Measurements from ENCODE around the gene ARHGEF38.
A peak's percentile ranks its signal among the peaks of the same experiment; 100 is the strongest.
"Not testable (repeated sequence)": the region's sequence is repeated elsewhere in the genome, so short reads cannot be mapped to it uniquely, and the experiment has no call there.

Gene ARHGEF38

GRCh38 chr4:105652286-105652888, 100.0 kb downstream of the ARHGEF38 start:
- DNase-seq (ENCODE audit: low read depth in 2 of 2) = no peak

- no peak for DNase-seq (ENCODE audit: low read depth in 2 of 2)
Observed at GRCh38 chr4:105657117-105657765, 104.8 kb downstream of the ARHGEF38 start.

GRCh38 chr4:105659190-105659589, 106.8 kb downstream of the ARHGEF38 start:
- no peak for DNase-seq (ENCODE audit: low read depth in 2 of 2)

GRCh38 chr4:105661028-105661427, 108.6 kb downstream of the ARHGEF38 start:
- DNase-seq (ENCODE audit: low read depth in 2 of 2) = no peak

DNA sequence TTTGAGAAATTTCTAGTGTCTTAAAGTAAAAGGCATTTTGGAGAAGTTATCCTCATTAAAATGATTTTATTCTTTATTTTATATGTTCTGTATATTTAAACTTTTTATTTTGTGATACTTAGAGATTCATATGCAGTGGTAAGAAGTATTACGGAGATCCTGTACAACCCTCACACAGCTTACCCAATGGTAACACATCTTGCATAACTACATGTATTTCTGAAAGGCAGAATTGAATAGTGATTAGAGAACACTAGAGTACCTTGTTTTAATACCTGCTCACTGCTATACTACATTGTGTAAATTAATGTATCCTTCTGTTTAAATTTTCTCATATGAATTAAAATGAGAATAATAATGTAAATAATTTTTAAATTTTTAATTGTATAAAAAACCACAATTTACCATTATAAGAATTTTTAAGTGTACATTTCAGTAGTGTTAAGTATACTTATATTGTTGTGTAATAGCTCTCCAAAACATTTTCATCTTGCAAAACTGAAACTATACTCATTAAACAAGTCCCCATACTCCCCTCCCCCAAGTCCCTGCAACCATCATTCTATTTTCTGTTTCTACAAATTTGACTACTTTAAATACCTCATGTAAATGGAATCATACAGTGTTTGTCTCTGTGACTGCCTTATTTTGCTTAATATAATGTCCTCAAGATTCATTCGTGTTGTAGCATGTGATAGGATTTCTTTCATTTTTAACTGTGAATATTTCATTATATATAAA, 110.7 kb downstream of the ARHGEF38 start:
- DNase-seq (ENCODE audit: low read depth in 2 of 2) = no peak

- DNase-seq (ENCODE audit: low read depth in 2 of 2) = no peak
Observed at GRCh38 chr4:105666693-105667092, 114.3 kb downstream of the ARHGEF38 start.

DNA sequence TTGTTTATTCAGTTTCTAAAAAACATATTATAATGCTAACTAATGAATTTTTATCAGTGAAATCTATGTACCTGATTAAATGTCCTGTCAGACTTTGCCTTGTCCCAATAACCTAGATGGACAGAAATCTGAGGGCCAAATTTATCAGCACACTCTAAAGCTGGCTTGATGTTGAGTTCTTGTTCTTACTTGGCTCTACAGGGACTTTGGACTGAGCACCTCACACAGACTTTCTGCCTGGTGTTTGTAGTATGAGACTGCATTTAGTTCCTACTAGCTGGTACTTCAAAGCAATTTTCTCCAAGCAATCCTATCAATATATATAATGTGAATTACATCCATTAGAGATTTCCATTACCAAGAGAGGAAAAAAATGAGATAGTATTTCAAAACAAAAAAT, 118.3 kb downstream of the ARHGEF38 start:
- no peak for DNase-seq (ENCODE audit: low read depth in 2 of 2)

DNA sequence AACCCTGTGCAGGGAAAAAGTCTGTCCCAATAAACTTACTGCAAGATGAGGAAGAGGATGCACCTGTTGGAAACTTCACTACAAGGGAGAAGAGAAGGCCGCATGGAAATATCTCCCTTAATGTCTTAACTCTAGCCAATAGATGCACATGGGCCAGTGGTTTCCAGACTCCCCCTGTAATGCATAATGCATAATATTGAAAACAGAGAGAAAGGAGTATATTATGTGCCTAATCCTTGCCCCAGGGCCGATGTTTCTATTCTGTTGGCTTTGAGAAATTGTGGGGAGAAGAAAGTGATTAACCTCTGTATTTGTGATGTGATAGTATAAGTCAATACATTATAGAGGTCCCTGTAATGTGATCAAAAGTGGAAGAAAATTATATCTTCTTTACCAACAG, 118.9 kb downstream of the ARHGEF38 start:
- DNase-seq (ENCODE audit: low read depth in 2 of 2) = no peak

DNA sequence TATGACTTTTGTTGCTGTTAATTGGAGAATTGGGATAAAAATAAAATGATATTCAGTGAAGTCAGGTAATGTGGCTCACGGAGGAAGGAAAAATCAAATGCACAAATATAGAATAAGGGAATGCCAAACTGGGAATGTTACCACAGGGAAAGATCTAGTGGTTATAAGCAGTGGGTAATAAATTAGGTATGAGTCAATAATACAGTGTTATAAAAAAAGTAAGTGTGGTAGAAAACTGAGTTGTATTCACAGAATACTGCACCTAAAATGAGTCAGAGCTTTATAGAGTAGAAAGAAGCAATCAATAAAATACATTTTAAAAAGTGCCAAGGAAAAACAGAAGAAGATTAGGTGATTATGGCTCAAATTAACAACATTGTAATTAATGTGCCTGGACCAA, 121.6 kb downstream of the ARHGEF38 start:
- no peak for DNase-seq (ENCODE audit: low read depth in 2 of 2)

GRCh38 chr4:105677709-105678108, 125.3 kb downstream of the ARHGEF38 start:
- DNase-seq (ENCODE audit: low read depth in 2 of 2) = no peak

GRCh38 chr4:105679186-105679585, 126.8 kb downstream of the ARHGEF38 start:
- DNase-seq (ENCODE audit: low read depth in 2 of 2) = no peak

DNA sequence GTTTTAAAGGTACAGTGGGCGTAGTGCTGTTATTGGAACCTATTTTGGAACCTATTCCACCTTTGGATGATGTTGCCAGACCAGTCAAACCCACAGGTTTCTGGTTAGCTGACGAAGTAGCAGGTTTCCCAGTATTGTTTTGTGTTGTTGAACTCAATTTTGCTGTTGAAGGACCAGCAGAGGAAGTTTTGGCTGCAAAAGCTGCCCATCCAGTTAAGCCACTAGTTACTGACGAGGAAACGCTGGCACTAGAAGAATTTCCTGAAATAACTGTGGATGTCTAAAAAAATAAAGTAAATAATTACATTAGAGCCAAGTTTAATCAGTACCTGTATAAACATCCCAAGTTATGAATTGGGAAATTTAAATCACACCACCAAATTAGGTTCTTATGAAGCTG, 130.6 kb downstream of the ARHGEF38 start:
- DNase-seq (ENCODE audit: low read depth in 2 of 2) = no peak

DNA sequence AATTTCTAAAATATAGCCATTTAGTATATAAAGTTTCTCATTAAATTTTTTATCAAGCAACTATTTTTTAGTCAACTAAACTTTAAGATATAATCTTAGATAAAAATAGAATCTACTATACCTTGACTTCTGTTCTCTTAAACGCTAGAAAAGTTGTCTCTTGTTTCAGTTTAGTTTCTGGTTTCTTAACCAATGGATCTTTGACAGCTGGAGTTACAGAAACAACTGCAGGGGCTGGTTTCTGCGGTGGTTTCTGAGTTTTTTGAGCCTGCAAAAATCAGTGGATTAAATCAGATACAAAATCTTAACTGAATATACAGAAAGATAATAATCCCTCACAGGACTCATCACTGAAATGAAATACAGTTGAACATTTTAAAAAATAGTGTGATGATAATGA, 134.2 kb downstream of the ARHGEF38 start:
- no peak for DNase-seq (ENCODE audit: low read depth in 2 of 2)

GRCh38 chr4:105694812-105695211, 142.4 kb downstream of the ARHGEF38 start:
- not testable (repeated sequence) for DNase-seq (ENCODE audit: low read depth in 2 of 2)

- DNase-seq (ENCODE audit: low read depth in 2 of 2) = not testable (repeated sequence)
Observed at GRCh38 chr4:105695832-105696231, 143.4 kb downstream of the ARHGEF38 start.

DNA sequence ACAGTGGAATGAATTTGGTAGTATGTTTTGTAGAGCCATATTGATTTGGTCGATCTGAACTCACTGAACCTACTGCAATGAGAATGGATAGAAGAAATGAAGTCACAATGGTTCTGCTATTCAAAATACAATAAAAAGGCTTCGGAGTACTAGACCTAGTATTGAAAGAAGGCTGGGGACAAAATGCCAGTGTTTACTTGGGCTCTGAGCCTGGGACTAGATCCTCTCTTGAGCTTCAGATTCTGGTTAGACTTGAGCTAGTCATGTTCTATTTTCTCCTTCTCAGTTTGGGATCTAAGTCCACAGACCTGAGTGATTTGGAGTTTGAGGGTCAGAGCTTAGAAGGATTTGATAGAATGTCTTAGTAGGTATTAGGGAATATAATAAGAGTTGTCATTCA, 146.2 kb downstream of the ARHGEF38 start:
- DNase-seq (ENCODE audit: low read depth in 2 of 2) = no peak

DNA sequence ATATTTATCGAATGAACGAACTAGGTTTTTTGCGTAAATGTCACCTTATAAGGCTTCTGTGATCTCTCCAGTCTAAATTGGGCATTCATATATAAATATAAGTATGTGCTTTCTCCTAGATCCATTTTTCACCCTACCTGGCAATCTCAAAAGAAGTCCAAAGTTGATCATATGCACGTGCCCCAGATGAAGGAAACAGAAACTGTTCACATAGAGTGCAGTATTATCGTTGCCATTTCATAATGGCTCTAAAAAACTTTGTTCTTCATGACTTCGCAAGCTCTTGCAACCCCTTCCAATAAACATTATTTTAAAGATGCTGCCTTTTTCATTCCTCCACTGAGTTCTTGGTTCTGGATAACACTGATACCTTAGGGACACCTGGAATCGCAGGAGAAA, 155.4 kb downstream of the ARHGEF38 start:
- no peak for DNase-seq (ENCODE audit: low read depth in 2 of 2)

GRCh38 chr4:105708181-105709080, 156.0 kb downstream of the ARHGEF38 start, which contains the start of the genes GSTCD and INTS12:
Gene GSTCD, plus strand, starts transcription at chr4:105708784. Its CDS starts 8,830 bp downstream, at chr4:105717614.
Gene INTS12, minus strand, starts transcription at chr4:105708689. Its CDS starts 8,684 bp downstream, at chr4:105700005.
- peak; percentile 70 to 81 for DNase-seq (ENCODE audit: low read depth in 2 of 2)

- no peak for DNase-seq (ENCODE audit: low read depth in 2 of 2)
Observed at GRCh38 chr4:105709081-105709450, 156.6 kb downstream of the ARHGEF38 start.

GRCh38 chr4:105710012-105710600, 157.7 kb downstream of the ARHGEF38 start:
- DNase-seq (ENCODE audit: low read depth in 2 of 2) = no peak

- DNase-seq (ENCODE audit: low read depth in 2 of 2) = no peak
Observed at GRCh38 chr4:105710678-105711077, 158.3 kb downstream of the ARHGEF38 start.
